Astrocyte (in vitro differentiated cells and primary cell): Measurements from ENCODE around the gene TRIP13.

Experiments
- EZH2 ChIP-seq: IDR thresholded peaks from 2 replicates; pipeline ENCODE4 v1.6.1; 2012; ENCODE audit warnings: mild to moderate bottlenecking, low read length, inconsistent platforms; ENCODE audit not compliant: insufficient read depth
- TF ChIP-seq, protein P1 (sequence below): IDR thresholded peaks from 2 replicates; pipeline ENCODE4 v1.5.1; 2011; ENCODE audit warnings: low read depth, mild to moderate bottlenecking, inconsistent platforms, low read length, moderate library complexity; ENCODE audit not compliant: insufficient read depth

- TF ChIP-seq, protein P1, sequence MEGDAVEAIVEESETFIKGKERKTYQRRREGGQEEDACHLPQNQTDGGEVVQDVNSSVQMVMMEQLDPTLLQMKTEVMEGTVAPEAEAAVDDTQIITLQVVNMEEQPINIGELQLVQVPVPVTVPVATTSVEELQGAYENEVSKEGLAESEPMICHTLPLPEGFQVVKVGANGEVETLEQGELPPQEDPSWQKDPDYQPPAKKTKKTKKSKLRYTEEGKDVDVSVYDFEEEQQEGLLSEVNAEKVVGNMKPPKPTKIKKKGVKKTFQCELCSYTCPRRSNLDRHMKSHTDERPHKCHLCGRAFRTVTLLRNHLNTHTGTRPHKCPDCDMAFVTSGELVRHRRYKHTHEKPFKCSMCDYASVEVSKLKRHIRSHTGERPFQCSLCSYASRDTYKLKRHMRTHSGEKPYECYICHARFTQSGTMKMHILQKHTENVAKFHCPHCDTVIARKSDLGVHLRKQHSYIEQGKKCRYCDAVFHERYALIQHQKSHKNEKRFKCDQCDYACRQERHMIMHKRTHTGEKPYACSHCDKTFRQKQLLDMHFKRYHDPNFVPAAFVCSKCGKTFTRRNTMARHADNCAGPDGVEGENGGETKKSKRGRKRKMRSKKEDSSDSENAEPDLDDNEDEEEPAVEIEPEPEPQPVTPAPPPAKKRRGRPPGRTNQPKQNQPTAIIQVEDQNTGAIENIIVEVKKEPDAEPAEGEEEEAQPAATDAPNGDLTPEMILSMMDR: no peak
- TF ChIP-seq EZH2: no peak
Observed at GRCh38 chr5:921456-922435, 29.1 kb downstream of the TRIP13 start.
